ENCODE results near the gene STN1. TPM values are rescaled to one million over a fixed set of nuclear protein-coding genes. Genes with fewer than 3 reads are reported as not detected.
A peak's percentile ranks its signal among the peaks of the same experiment; 100 is the strongest.

The STN1 gene
- total RNA-seq (2014; rRNA removed; shearing (Covaris generic); ENCODE audit: low replicate concordance), result 29.1 and 33.2 TPM in 2 replicates

GRCh38 chr10:103918053-103918846, at the start of gene STN1:
Gene STN1, minus strand, starts transcription at chr10:103918184. Its CDS starts 590 bp downstream, at chr10:103917594.
- DNase-seq, result peak; percentile 98
- Histone ChIP-seq H3K9me3 (no peaks in the 10 kb centered on the region), H3K4me3 (peak within 1 kb of the TSS; percentile 80), H3K36me3 (peaks cover 3% of the 10 kb centered on the region; the same call in 1 of the 2 replicates), H3K27me3 (no peaks in the 10 kb centered on the region)

GRCh38 chr10:103967448-103968071, 49.6 kb upstream of the STN1 start:
- Histone ChIP-seq H3K27me3 (no peaks in the 10 kb centered on the region), H3K9me3 (no peaks in the 10 kb centered on the region), H3K36me3 (no peaks in the 10 kb centered on the region), H3K4me3 (peak overlapping the region; percentile 89)
- no peak for DNase-seq

- Histone ChIP-seq H3K4me3 (peak within 1 kb of the TSS; percentile 89), H3K27me3 (no peaks in the 10 kb centered on the region), H3K36me3 (no peaks in the 10 kb centered on the region), H3K9me3 (no peaks in the 10 kb centered on the region)
- DNase-seq, result peak; percentile 80
Measured at GRCh38 chr10:103966671-103967447, 48.9 kb upstream of the STN1 start, which contains the start of gene SLK. Gene SLK, plus strand, starts transcription at chr10:103967140. Its CDS starts 606 bp downstream, at chr10:103967746.

GRCh38 chr10:103960103-103960502, 42.1 kb upstream of the STN1 start:
- Histone ChIP-seq H3K27me3 (no peaks in the 10 kb centered on the region), H3K4me3 (no peak overlapping the region), H3K9me3 (no peaks in the 10 kb centered on the region), H3K36me3 (no peaks in the 10 kb centered on the region)
- no peak for DNase-seq

GRCh38 chr10:103958996-103959395, 41.0 kb upstream of the STN1 start:
- DNase-seq, result no peak
- Histone ChIP-seq H3K4me3 (no peak overlapping the region), H3K36me3 (no peaks in the 10 kb centered on the region), H3K9me3 (no peaks in the 10 kb centered on the region; the same call in 1 of the 2 replicates), H3K27me3 (no peaks in the 10 kb centered on the region)

- no peaks in the 10 kb centered on the region for H3K36me3 ChIP-seq
- no peaks in the 10 kb centered on the region; the same call in 1 of the 2 replicates for H3K27me3 ChIP-seq
- H3K9me3 ChIP-seq, result no peaks in the 10 kb centered on the region; the same call in 1 of the 2 replicates
- H3K4me3 ChIP-seq, result no peak overlapping the region
- DNase-seq, result no peak
Measured at GRCh38 chr10:103954543-103954942, 36.6 kb upstream of the STN1 start.

- no peak for DNase-seq
- no peaks in the 10 kb centered on the region for H3K36me3 ChIP-seq
- no peaks in the 10 kb centered on the region; the same call in 1 of the 2 replicates for H3K27me3 ChIP-seq
- H3K4me3 ChIP-seq, result no peak overlapping the region
- H3K9me3 ChIP-seq, result no peaks in the 10 kb centered on the region; the same call in 1 of the 2 replicates
Measured at GRCh38 chr10:103951942-103952341, 34.0 kb upstream of the STN1 start.

- Histone ChIP-seq H3K36me3 (no peaks in the 10 kb centered on the region), H3K4me3 (no peak overlapping the region), H3K9me3 (no peaks in the 10 kb centered on the region; the same call in 1 of the 2 replicates), H3K27me3 (no peaks in the 10 kb centered on the region; the same call in 1 of the 2 replicates)
- DNase-seq, result no peak
Measured at GRCh38 chr10:103951183-103951582, 33.2 kb upstream of the STN1 start.

GRCh38 chr10:103949728-103950127, 31.7 kb upstream of the STN1 start:
- no peaks in the 10 kb centered on the region; the same call in 1 of the 2 replicates for H3K9me3 ChIP-seq
- H3K36me3 ChIP-seq, result no peaks in the 10 kb centered on the region
- no peaks in the 10 kb centered on the region; the same call in 1 of the 2 replicates for H3K27me3 ChIP-seq
- DNase-seq, result no peak
- no peak overlapping the region for H3K4me3 ChIP-seq

GRCh38 chr10:103947799-103948516, 30.0 kb upstream of the STN1 start:
- DNase-seq, result no peak
- no peaks in the 10 kb centered on the region; the same call in 1 of the 2 replicates for H3K27me3 ChIP-seq

GRCh38 chr10:103942866-103943265, 24.9 kb upstream of the STN1 start:
- H3K27me3 ChIP-seq, result no peaks in the 10 kb centered on the region
- no peaks in the 10 kb centered on the region for H3K36me3 ChIP-seq
- H3K9me3 ChIP-seq, result no peaks in the 10 kb centered on the region
- H3K4me3 ChIP-seq, result no peak overlapping the region
- no peak for DNase-seq

More at GRCh38 chr10:103947799-103948516, 30.0 kb upstream of the STN1 start:
- Histone ChIP-seq H3K36me3 (no peaks in the 10 kb centered on the region), H3K9me3 (no peaks in the 10 kb centered on the region), H3K4me3 (no peak overlapping the region)

GRCh38 chr10:103941801-103942200, 23.8 kb upstream of the STN1 start:
- no peak overlapping the region for H3K4me3 ChIP-seq
- no peaks in the 10 kb centered on the region for H3K36me3 ChIP-seq
- H3K27me3 ChIP-seq, result no peaks in the 10 kb centered on the region
- no peak for DNase-seq
- H3K9me3 ChIP-seq, result no peaks in the 10 kb centered on the region

- Histone ChIP-seq H3K9me3 (no peaks in the 10 kb centered on the region), H3K27me3 (no peaks in the 10 kb centered on the region), H3K4me3 (no peak overlapping the region), H3K36me3 (no peaks in the 10 kb centered on the region)
- DNase-seq, result no peak
Measured at GRCh38 chr10:103939522-103939921, 21.5 kb upstream of the STN1 start.

GRCh38 chr10:103936022-103936421, 18.0 kb upstream of the STN1 start:
- Histone ChIP-seq H3K4me3 (no peak overlapping the region), H3K36me3 (no peaks in the 10 kb centered on the region), H3K27me3 (no peaks in the 10 kb centered on the region), H3K9me3 (no peaks in the 10 kb centered on the region)
- no peak for DNase-seq

- Histone ChIP-seq H3K9me3 (no peaks in the 10 kb centered on the region), H3K36me3 (no peaks in the 10 kb centered on the region), H3K4me3 (no peak overlapping the region), H3K27me3 (no peaks in the 10 kb centered on the region)
- no peak for DNase-seq
Measured at GRCh38 chr10:103934308-103934707, 16.3 kb upstream of the STN1 start.

GRCh38 chr10:103933557-103934121, 15.7 kb upstream of the STN1 start:
- DNase-seq, result no peak
- H3K9me3 ChIP-seq, result no peaks in the 10 kb centered on the region
- no peaks in the 10 kb centered on the region for H3K36me3 ChIP-seq
- H3K4me3 ChIP-seq, result no peak overlapping the region
- H3K27me3 ChIP-seq, result no peaks in the 10 kb centered on the region

All from MG63 (cell line).